ENCODE data around the gene CDC42BPB.

DNA sequence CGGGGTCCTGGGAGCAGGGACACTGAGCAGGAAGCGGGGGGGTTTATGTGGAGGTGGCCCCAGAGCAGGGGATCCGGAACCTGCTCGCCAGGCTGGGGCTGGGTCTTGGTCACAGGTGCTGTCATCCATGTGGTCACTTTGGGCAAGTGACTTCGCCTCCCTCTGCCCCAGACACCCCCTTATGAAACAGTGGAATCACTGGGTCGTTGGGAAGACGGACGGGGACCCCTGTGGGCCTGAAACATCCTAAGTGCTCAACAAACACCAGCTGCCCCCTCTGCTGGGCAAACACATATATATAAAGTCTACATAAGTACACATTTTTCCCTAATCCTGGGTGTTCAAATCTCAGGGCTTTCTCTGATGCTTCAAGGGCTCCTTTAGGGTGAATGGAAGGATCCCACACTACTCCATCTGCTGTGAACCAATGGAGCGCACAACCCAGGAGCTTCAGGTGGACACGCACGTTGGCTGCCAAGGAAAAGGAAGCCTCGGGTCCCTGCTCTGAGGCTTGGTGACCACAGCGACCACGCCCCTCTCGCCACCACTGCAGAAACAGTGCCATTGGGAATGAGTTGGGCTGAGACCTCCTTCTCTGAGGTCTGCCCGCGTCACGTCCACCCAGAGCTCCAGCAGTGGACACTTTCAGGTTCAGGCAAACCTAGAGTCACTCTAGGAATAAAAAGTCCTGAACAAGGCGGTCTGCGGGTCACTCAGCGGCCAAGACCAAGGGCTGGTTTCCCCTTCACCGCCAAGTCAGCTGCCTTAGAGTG, 54.6 kb downstream of the CDC42BPB start:
- TF ChIP-seq, protein P1, sequence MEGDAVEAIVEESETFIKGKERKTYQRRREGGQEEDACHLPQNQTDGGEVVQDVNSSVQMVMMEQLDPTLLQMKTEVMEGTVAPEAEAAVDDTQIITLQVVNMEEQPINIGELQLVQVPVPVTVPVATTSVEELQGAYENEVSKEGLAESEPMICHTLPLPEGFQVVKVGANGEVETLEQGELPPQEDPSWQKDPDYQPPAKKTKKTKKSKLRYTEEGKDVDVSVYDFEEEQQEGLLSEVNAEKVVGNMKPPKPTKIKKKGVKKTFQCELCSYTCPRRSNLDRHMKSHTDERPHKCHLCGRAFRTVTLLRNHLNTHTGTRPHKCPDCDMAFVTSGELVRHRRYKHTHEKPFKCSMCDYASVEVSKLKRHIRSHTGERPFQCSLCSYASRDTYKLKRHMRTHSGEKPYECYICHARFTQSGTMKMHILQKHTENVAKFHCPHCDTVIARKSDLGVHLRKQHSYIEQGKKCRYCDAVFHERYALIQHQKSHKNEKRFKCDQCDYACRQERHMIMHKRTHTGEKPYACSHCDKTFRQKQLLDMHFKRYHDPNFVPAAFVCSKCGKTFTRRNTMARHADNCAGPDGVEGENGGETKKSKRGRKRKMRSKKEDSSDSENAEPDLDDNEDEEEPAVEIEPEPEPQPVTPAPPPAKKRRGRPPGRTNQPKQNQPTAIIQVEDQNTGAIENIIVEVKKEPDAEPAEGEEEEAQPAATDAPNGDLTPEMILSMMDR (IDR thresholded peaks at IDR 0.05) = no peak
- TF ChIP-seq POLR2AphosphoS5 (IDR thresholded peaks at IDR 0.05) = no peak

Data from suprapubic skin (tissue), 3 donors.